HUES48 (cell line): ENCODE data around the gene SMC4.
A peak's percentile ranks its signal among the peaks of the same experiment; 100 is the strongest.

ENCODE experiments used
- H3K27ac ChIP-seq: one replicate; pipeline ENCODE4 v1.7.0; 2013; ENCODE audit warnings: low read depth, low read length, inconsistent platforms
- H3K27me3 ChIP-seq: 2 replicates; pipeline ENCODE4 v1.6.1; 2013; ENCODE audit warnings: mild to moderate bottlenecking, low read length; ENCODE audit not compliant: control insufficient read depth, insufficient read depth
- H3K36me3 ChIP-seq: 2 replicates; pipeline ENCODE4 v1.6.1; 2013; ENCODE audit warnings: low read length; ENCODE audit not compliant: control insufficient read depth, insufficient read depth
- H3K4me1 ChIP-seq: 2 replicates; pipeline ENCODE4 v1.6.1; 2013; ENCODE audit warnings: mild to moderate bottlenecking, low read length; ENCODE audit not compliant: control insufficient read depth, insufficient read depth
- H3K4me3 ChIP-seq: 2 replicates; pipeline ENCODE4 v1.5.1; 2013; ENCODE audit warnings: mild to moderate bottlenecking, low read depth, low read length
- H3K9ac ChIP-seq: 2 replicates; pipeline ENCODE4 v1.6.1; 2013; ENCODE audit warnings: mild to moderate bottlenecking, low read depth, low read length, moderate library complexity
- H3K9me3 ChIP-seq: 2 replicates; pipeline ENCODE4 v1.6.1; 2013; ENCODE audit warnings: low read length; ENCODE audit not compliant: control insufficient read depth, insufficient read depth

The SMC4 gene

DNA sequence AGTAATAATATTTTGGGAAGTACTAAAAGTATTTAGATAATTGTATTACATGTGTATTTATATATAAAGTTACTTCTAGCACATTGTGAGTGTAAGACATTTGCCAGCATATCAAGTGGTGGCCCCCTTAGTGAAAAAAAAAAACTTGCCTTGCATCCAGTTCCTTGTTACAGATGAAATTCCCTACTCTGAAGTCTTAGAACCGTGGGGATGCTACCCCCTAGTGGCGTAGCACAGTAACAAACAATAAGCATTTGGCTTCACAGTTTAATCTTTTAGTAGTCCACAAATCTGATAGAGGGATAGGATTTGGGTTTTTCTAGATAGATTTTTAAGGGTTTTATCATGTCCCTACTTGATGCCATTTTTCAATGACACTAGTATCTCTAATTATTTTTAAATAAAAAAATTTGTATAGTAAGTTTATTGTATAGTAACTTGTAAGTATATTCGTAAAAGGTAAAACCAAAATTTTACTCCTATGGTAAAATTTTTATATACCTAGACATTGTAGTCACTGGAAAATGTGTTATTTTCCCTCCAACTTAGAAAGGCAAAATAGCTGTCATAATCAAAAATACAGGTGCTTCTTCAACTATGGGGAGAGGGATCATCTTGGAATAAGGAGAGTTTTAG is 14.3 kb downstream of the SMC4 start:
- Histone ChIP-seq H3K9me3 (no peaks in the 10 kb centered on the region), H3K27me3 (no peaks in the 10 kb centered on the region), H3K4me1 (no peaks in the 10 kb centered on the region), H3K27ac (no peak overlapping the region), H3K4me3 (no peak overlapping the region), H3K36me3 (peaks cover 95% of the 10 kb centered on the region), H3K9ac (no peak overlapping the region)

- Histone ChIP-seq H3K27me3 (no peaks in the 10 kb centered on the region), H3K4me3 (no peak overlapping the region), H3K9ac (no peak overlapping the region), H3K9me3 (no peaks in the 10 kb centered on the region), H3K36me3 (peaks cover 97% of the 10 kb centered on the region), H3K4me1 (no peaks in the 10 kb centered on the region), H3K27ac (no peak overlapping the region)
These were observed 17.9 kb downstream of the SMC4 start for GRCh38 chr3:160417311-160417710.

- Histone ChIP-seq H3K4me3 (no peak overlapping the region), H3K4me1 (no peaks in the 10 kb centered on the region)
These were observed 28.5 kb downstream of the SMC4 start for GRCh38 chr3:160427832-160428424.

DNA sequence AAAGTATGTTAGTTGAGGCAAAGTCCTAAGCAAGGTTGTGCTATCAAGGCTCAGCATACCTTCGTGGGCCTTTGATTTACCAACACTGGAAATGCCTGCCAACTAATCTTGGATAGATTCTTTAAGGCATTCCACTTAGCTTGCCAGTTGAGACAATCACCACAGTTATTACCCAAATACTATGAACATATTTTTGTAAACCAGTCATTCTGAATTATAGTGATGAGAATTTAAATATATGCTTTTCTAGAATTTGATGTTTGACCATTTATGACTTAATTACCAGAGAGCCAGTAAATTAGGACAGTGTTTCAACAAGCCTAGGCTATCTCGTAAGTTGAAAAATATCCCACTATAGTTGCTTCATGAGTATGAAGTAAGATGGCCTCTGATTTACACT is 34.6 kb downstream of the SMC4 start:
- H3K27me3 ChIP-seq, result no peaks in the 10 kb centered on the region
- H3K4me3 ChIP-seq, result no peak overlapping the region
- no peak overlapping the region for H3K27ac ChIP-seq
- peaks cover 97% of the 10 kb centered on the region for H3K36me3 ChIP-seq
- H3K9me3 ChIP-seq, result no peaks in the 10 kb centered on the region
- no peaks in the 10 kb centered on the region for H3K4me1 ChIP-seq
- H3K9ac ChIP-seq, result no peak overlapping the region

More at GRCh38 chr3:160427832-160428424, 28.5 kb downstream of the SMC4 start:
- Histone ChIP-seq H3K27me3 (no peaks in the 10 kb centered on the region), H3K9me3 (no peaks in the 10 kb centered on the region), H3K27ac (no peak overlapping the region), H3K36me3 (peaks cover 99% of the 10 kb centered on the region), H3K9ac (no peak overlapping the region)

DNA sequence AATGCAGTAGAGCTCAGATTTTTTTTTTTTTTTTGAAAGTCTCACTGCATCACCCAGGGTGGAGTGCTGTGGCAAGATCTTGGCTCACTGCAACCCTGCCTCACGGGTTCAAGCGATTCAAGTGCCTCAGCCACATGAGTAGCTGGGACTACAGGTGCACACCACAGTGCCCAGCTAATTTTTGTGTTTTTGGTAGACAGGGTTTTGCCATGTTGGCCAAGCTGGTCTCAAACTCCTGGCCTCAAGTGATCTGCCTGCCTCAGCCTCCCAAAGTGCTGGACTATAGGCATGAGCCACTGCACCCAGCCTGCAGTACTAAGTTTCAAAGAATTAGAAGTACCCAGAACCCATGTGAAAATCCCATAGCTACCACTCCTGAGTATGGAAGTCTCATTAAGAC is 35.6 kb downstream of the SMC4 start:
- Histone ChIP-seq H3K4me3 (no peak overlapping the region), H3K4me1 (no peaks in the 10 kb centered on the region), H3K27me3 (no peaks in the 10 kb centered on the region), H3K9ac (no peak overlapping the region), H3K27ac (no peak overlapping the region), H3K36me3 (peaks cover 98% of the 10 kb centered on the region), H3K9me3 (no peaks in the 10 kb centered on the region)

DNA sequence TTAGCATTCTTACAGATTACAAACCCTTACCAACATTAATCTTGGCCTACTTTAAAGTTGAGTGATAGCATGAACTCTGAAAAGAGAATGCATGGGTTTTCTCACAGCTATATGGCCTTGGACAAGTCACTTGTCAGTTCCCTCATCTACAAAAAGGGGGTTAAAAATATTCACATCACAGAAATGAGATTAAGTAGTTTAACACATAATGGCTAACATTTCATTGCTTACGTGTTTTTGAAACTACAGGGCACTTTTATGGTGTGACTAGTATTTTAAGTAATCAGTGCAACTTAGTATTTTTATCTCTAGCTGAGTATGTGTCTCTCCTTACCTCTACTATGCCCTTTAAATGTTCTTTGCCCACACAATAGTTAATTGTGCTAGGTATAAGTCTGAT is 36.3 kb downstream of the SMC4 start:
- no peaks in the 10 kb centered on the region for H3K27me3 ChIP-seq
- H3K36me3 ChIP-seq, result peaks cover 97% of the 10 kb centered on the region
- H3K9me3 ChIP-seq, result no peaks in the 10 kb centered on the region
- no peak overlapping the region for H3K9ac ChIP-seq
- no peak overlapping the region for H3K4me3 ChIP-seq
- H3K4me1 ChIP-seq, result no peaks in the 10 kb centered on the region
- H3K27ac ChIP-seq, result no peak overlapping the region

GRCh38 chr3:160437083-160437455 is 37.6 kb downstream of the SMC4 start:
- no peak overlapping the region for H3K27ac ChIP-seq
- no peaks in the 10 kb centered on the region for H3K9me3 ChIP-seq
- H3K4me3 ChIP-seq, result no peak overlapping the region
- H3K9ac ChIP-seq, result no peak overlapping the region
- peaks cover 87% of the 10 kb centered on the region for H3K36me3 ChIP-seq
- H3K4me1 ChIP-seq, result no peaks in the 10 kb centered on the region
- H3K27me3 ChIP-seq, result no peaks in the 10 kb centered on the region

GRCh38 chr3:160440687-160441086 is 41.2 kb downstream of the SMC4 start:
- no peak overlapping the region for H3K27ac ChIP-seq
- no peak overlapping the region for H3K9ac ChIP-seq
- H3K4me3 ChIP-seq, result no peak overlapping the region
- peaks cover 79% of the 10 kb centered on the region for H3K36me3 ChIP-seq
- no peaks in the 10 kb centered on the region for H3K27me3 ChIP-seq
- no peaks in the 10 kb centered on the region for H3K9me3 ChIP-seq
- no peaks in the 10 kb centered on the region for H3K4me1 ChIP-seq

- no peak overlapping the region for H3K4me3 ChIP-seq
- H3K9me3 ChIP-seq, result no peaks in the 10 kb centered on the region
- H3K27me3 ChIP-seq, result no peaks in the 10 kb centered on the region
- H3K9ac ChIP-seq, result no peak overlapping the region
- no peak overlapping the region for H3K27ac ChIP-seq
- H3K4me1 ChIP-seq, result peaks cover 5% of the 10 kb centered on the region; the same call in 1 of the 2 replicates
- peaks cover 68% of the 10 kb centered on the region for H3K36me3 ChIP-seq
These were observed 45.0 kb downstream of the SMC4 start for GRCh38 chr3:160444411-160444810.

- H3K9ac ChIP-seq, result no peak overlapping the region
- H3K36me3 ChIP-seq, result peaks cover 55% of the 10 kb centered on the region
- no peaks in the 10 kb centered on the region for H3K9me3 ChIP-seq
- H3K4me1 ChIP-seq, result peaks cover 11% of the 10 kb centered on the region
- H3K4me3 ChIP-seq, result no peak overlapping the region
- H3K27me3 ChIP-seq, result no peaks in the 10 kb centered on the region
- no peak overlapping the region for H3K27ac ChIP-seq
These were observed 46.4 kb downstream of the SMC4 start for GRCh38 chr3:160445854-160446253.

DNA sequence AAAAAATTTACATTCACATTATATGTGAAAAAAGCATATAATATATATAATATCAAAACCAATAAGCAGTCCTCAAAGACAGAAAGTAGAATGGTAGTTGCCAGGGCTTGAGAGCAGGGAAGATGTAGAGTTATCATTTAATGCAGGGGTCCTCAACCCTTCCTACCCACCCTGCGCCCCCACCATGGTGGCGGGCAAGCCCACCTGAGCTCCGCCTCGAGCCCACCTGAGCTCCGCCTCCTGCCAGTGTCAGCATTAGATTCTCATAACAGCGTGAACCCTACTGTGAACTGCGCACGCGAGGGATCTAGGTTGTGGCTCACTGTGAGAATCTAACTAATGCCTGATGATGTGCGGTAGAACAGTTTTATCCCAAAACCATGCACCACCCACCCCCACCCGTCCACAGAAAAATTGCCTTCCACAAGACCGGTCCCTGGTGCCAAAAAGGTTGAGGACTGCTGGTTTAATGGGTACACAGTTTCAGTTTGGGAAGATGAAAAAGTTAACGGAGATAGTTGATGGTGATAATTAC is 47.1 kb downstream of the SMC4 start:
- H3K27me3 ChIP-seq, result no peaks in the 10 kb centered on the region
- peak overlapping the region; percentile 98; the same call in 1 of the 2 replicates for H3K4me3 ChIP-seq
- H3K9ac ChIP-seq, result no peak overlapping the region
- peaks cover 14% of the 10 kb centered on the region for H3K4me1 ChIP-seq
- H3K36me3 ChIP-seq, result peaks cover 53% of the 10 kb centered on the region
- no peaks in the 10 kb centered on the region for H3K9me3 ChIP-seq
- no peak overlapping the region for H3K27ac ChIP-seq
